ENCODE results near the gene IFI44. TPM values are rescaled to one million over a fixed set of nuclear protein-coding genes. Genes with fewer than 3 reads are reported as not detected.

IFI44 gene, protein sequence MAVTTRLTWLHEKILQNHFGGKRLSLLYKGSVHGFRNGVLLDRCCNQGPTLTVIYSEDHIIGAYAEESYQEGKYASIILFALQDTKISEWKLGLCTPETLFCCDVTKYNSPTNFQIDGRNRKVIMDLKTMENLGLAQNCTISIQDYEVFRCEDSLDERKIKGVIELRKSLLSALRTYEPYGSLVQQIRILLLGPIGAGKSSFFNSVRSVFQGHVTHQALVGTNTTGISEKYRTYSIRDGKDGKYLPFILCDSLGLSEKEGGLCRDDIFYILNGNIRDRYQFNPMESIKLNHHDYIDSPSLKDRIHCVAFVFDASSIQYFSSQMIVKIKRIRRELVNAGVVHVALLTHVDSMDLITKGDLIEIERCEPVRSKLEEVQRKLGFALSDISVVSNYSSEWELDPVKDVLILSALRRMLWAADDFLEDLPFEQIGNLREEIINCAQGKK
- total RNA-seq = 10 to 100 TPM; 34.9 to 43.5 TPM

DNA sequence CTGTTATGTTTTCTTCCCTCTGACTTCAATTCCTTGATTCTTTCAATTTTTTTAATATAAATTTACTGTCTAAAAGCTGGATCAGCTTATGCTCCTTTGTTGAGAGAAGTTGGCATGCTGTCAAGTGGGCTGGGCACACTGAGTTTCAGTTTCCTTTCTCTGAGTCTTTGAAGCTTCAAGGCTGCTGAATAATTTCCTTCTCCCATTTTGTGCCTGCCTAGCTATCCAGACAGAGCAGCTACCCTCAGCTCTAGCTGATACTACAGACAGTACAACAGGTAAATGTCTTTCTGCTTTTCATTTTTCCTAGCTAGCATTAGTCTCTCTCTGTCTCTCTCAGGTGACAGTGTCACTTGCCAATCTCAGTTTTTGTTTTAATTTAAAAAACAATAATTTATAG lies at the start of gene IFI44:
Gene IFI44 (plus strand): TSS at position 204 of the 400 bp plus-strand sequence. CDS start 365 bp downstream, outside the sequence.
- ATAC-seq (ENCODE audit: insufficient number of reproducible peaks, low FRiP score, low read depth) = no peak
- peak; percentile 13 for DNase-seq (ENCODE audit: low spot score)
- peaks cover 4 to 7% of the 10 kb centered on the region in 2 donors for H3K4me1 ChIP-seq (ENCODE audit: control insufficient read depth in 1 of 2, low read depth in 2 of 2)
- H3K27me3 ChIP-seq (replicated peaks; ENCODE audit: insufficient read depth) = no peaks in the 10 kb centered on the region
- H3K9me3 ChIP-seq = no peaks in the 10 kb centered on the region
- TF ChIP-seq, protein P1, sequence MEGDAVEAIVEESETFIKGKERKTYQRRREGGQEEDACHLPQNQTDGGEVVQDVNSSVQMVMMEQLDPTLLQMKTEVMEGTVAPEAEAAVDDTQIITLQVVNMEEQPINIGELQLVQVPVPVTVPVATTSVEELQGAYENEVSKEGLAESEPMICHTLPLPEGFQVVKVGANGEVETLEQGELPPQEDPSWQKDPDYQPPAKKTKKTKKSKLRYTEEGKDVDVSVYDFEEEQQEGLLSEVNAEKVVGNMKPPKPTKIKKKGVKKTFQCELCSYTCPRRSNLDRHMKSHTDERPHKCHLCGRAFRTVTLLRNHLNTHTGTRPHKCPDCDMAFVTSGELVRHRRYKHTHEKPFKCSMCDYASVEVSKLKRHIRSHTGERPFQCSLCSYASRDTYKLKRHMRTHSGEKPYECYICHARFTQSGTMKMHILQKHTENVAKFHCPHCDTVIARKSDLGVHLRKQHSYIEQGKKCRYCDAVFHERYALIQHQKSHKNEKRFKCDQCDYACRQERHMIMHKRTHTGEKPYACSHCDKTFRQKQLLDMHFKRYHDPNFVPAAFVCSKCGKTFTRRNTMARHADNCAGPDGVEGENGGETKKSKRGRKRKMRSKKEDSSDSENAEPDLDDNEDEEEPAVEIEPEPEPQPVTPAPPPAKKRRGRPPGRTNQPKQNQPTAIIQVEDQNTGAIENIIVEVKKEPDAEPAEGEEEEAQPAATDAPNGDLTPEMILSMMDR (IDR thresholded peaks at IDR 0.05) = no peak
- H3K4me3 ChIP-seq = peak within 1 kb of the TSS; percentile 67
- H3K36me3 ChIP-seq = no peaks in the 10 kb centered on the region
- no peak within 1 kb of the TSS for H3K27ac ChIP-seq

DNA sequence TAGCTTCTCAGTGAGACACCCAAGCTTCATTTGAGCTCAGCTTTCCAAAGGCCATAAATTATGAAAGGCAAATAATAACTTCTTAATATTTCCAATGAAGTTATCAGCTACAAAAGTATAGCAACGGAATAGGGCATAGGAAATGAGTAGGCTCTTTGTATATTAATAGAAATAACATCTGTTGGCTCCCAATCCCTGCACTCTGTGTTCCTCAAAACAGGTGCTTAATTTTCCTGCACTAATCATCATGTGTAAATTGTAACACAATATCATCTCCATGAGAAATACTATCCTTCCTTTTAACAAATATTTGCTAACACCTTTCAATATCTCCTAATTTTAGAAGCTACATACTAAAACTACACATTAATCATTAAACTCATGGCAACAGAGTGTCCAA lies 48.6 kb upstream of the IFI44 start:
- H3K4me1 ChIP-seq (ENCODE audit: control insufficient read depth in 1 of 2, low read depth in 2 of 2) = no peaks in the 10 kb centered on the region
- no peak for DNase-seq (ENCODE audit: low spot score)
- no peak overlapping the region for H3K27ac ChIP-seq
- no peak for ATAC-seq (ENCODE audit: insufficient number of reproducible peaks, low FRiP score, low read depth)
- H3K4me3 ChIP-seq = no peak overlapping the region
- no peaks in the 10 kb centered on the region for H3K36me3 ChIP-seq
- no peaks in the 10 kb centered on the region for H3K9me3 ChIP-seq
- TF ChIP-seq, protein P1 (IDR thresholded peaks at IDR 0.05) = no peak
- H3K27me3 ChIP-seq (replicated peaks; ENCODE audit: insufficient read depth) = no peaks in the 10 kb centered on the region

DNA sequence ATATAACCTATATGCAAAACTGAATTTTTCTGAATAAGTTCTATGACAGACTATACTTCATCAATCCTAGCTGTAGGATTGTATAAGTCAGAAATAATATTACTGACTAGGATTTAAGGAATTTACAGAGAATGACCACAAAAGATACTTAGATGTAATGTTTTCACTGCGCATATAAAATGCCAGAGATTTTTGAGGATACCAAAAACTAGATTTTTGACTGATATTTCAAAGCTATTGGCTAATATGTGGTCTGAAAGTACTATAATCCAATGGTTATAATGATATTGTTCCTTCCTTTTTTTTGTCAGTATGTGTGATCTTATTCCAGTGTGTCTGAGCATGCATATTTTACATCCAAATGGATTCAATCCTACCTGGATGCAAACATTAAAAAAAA lies 46.4 kb upstream of the IFI44 start:
- no peak overlapping the region for H3K27ac ChIP-seq
- H3K4me1 ChIP-seq (ENCODE audit: control insufficient read depth in 1 of 2, low read depth in 2 of 2) = no peaks in the 10 kb centered on the region
- H3K36me3 ChIP-seq = no peaks in the 10 kb centered on the region
- no peak for ATAC-seq (ENCODE audit: insufficient number of reproducible peaks, low FRiP score, low read depth)
- no peak overlapping the region for H3K4me3 ChIP-seq
- H3K9me3 ChIP-seq = no peaks in the 10 kb centered on the region
- DNase-seq (ENCODE audit: low spot score) = no peak
- TF ChIP-seq, protein P1 (IDR thresholded peaks at IDR 0.05) = no peak
- H3K27me3 ChIP-seq (replicated peaks; ENCODE audit: insufficient read depth) = no peaks in the 10 kb centered on the region

DNA sequence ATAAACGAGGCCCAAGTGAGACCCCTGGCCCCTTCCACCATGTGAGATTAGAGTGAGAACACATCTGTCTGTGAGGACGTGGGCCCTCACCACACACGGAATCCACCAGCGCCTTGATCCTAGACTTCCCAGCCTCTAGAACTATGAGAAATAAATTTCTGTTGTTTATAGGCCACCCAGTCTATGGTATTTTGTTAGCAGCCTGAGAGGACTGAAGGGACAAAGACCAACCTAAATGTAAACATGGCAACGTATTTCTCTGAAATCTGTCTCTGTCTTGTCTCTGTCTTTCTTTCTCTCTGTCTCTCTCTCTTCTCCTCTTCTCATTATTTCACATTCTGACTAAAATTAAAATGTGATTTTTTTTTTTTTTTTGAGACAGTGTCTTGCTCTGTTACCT lies 45.0 kb upstream of the IFI44 start:
- DNase-seq (ENCODE audit: low spot score) = no peak
- TF ChIP-seq, protein P1 (IDR thresholded peaks at IDR 0.05) = no peak

DNA sequence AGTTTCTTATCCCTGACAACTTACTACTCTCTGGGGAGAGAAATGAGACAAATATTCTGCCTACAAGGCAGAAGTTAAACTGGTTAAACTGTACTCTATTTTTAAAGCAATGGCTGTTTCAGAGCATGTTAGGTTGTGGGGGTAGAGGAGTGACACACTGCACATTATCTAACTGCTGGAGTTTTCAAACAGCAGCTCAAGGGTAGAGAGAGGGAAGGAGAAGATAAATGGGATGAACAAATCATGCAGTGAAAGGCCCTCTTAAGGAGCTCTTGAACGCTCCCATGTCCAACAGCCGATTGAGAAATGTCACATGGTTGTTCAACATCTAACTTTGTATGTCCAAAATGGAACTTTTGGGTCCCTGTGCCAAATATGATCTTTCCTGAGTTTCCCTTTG lies 43.4 kb upstream of the IFI44 start:
- no peak overlapping the region for H3K27ac ChIP-seq
- no peaks in the 10 kb centered on the region for H3K4me1 ChIP-seq (ENCODE audit: control insufficient read depth in 1 of 2, low read depth in 2 of 2)
- no peak overlapping the region for H3K4me3 ChIP-seq
- no peaks in the 10 kb centered on the region for H3K36me3 ChIP-seq
- TF ChIP-seq, protein P1 (IDR thresholded peaks at IDR 0.05) = no peak
- DNase-seq (ENCODE audit: low spot score) (no peak), ATAC-seq (ENCODE audit: insufficient number of reproducible peaks, low FRiP score, low read depth) (no peak)
- H3K9me3 ChIP-seq = no peaks in the 10 kb centered on the region
- no peaks in the 10 kb centered on the region for H3K27me3 ChIP-seq (replicated peaks; ENCODE audit: insufficient read depth)

More for the DNA sequence above, 45.0 kb upstream of the IFI44 start:
- H3K36me3 ChIP-seq = no peaks in the 10 kb centered on the region
- no peak for ATAC-seq (ENCODE audit: insufficient number of reproducible peaks, low FRiP score, low read depth)
- H3K4me1 ChIP-seq (ENCODE audit: control insufficient read depth in 1 of 2, low read depth in 2 of 2) = no peaks in the 10 kb centered on the region
- no peaks in the 10 kb centered on the region for H3K9me3 ChIP-seq
- H3K4me3 ChIP-seq = no peak overlapping the region
- H3K27me3 ChIP-seq (replicated peaks; ENCODE audit: insufficient read depth) = no peaks in the 10 kb centered on the region
- no peak overlapping the region for H3K27ac ChIP-seq

All from thoracic aorta (tissue), 2 donors.